ENCODE results near the gene NUMB.

GRCh38 chr14:73260574-73260973, 197.8 kb downstream of the NUMB start:
- no peak for TF ChIP-seq CTCF (IDR thresholded peaks at IDR 0.05)
- no peak for TF ChIP-seq POLR2A (IDR thresholded peaks at IDR 0.05; ENCODE audit: low read depth)
- TF ChIP-seq POLR2AphosphoS5 (IDR thresholded peaks at IDR 0.05) = no peak
- no peak for TF ChIP-seq EP300 (IDR thresholded peaks at IDR 0.05)

All from esophagus muscularis mucosa (tissue), 4 donors.